Stomach (tissue), 9 donors: ENCODE measurements around the gene CYB5R4. TPM values are rescaled to one million over a fixed set of nuclear protein-coding genes. Genes with fewer than 3 reads are reported as not detected.

Experiments
- DNase-seq, 2 donors: peaks; one replicate each; pipeline versions ENCODE4 v3.0.0 to v3.0.0-alpha.2; 2013 to 2019
- H3K27ac ChIP-seq, 5 donors: fragments of 200-600 bp in 4 of 5; sonication (generic) in 4 of 5; one replicate each; pipeline ENCODE4 v1.5.1; 2013 to 2019; ENCODE audit warnings: mild to moderate bottlenecking in 1 of 5, moderate library complexity in 1 of 5
- H3K27me3 ChIP-seq, 3 donors: fragments of 200-600 bp; sonication (generic); one replicate each; pipeline ENCODE4 v1.5.1; 2017 to 2019; ENCODE audit warnings: mixed run types in 1 of 3
- H3K36me3 ChIP-seq, 4 donors: fragments of 200-600 bp; sonication (generic); 1 replicate in 3 of 4; 2 replicates in 1 of 4; pipeline ENCODE4 v1.5.1; 2016 to 2019
- H3K4me1 ChIP-seq, 4 donors: fragments of 200-600 bp; sonication (generic); one replicate each; pipeline ENCODE4 v1.5.1; 2016 to 2019
- H3K4me3 ChIP-seq, 4 donors: fragments of 200-600 bp; sonication (generic) in 3 of 4; one replicate each; pipeline ENCODE4 v1.5.1; 2016 to 2019; ENCODE audit warnings: mild to moderate bottlenecking in 1 of 4
- H3K9me3 ChIP-seq, 4 donors: fragments of 200-600 bp; sonication (generic); one replicate each; pipeline ENCODE4 v1.5.1; 2016 to 2019
- EP300 ChIP-seq: sonication (generic); formaldehyde crosslinking; IDR thresholded peaks from one replicate; pipeline ENCODE4 v1.6.1; 2017; ENCODE audit warnings: antibody characterized with exemption
- POLR2A ChIP-seq, 4 donors: fragments of 450-650 bp; IDR thresholded peaks; one replicate each; pipeline ENCODE4 v1.6.1; 2016; ENCODE audit warnings: antibody characterized with exemption in 4 of 4, control low read depth in 2 of 4, mild to moderate bottlenecking in 1 of 4, moderate library complexity in 1 of 4
- POLR2AphosphoS5 ChIP-seq, 3 donors: sonication (generic); formaldehyde crosslinking; IDR thresholded peaks; one replicate each; pipeline ENCODE4 v1.6.1; 2016; ENCODE audit warnings: antibody characterized with exemption in 3 of 3
- WGBS, 5 donors: extraction: QIAGEN DNeasy Blood & Tissue Kit in 3 of 5; methylation state at CpG; one replicate each; pipeline versions ENCODE4 v1.1.5 to v1.1.7; 2013 to 2018; 5-methylcytosine and 5-hydroxymethylcytosine counted together
- intact Hi-C: fragments of 100-400 bp; cut with DNase I; formaldehyde crosslinking; loops from one replicate; pipeline ENCODE4 v1.15.1; 2023; ENCODE audit warnings: low total_unique reads
- polyA plus RNA-seq, 3 donors: library from polyadenylated mRNA; stranded (reverse); fragments of 200-250 nt; gene quantifications; one replicate each; pipeline ENCODE4 v1.2.3, GENCODE V29; 2013
- total RNA-seq, 5 donors: library from RNA; depleted of rRNA; stranded (reverse); fragments of >200 nt; gene quantifications; one replicate each; pipeline versions ENCODE4 v1.1.0 to v1.2.3, GENCODE V29; 2014 to 2016
- TF ChIP-seq, protein P1 (sequence below), 7 experiments: fragments of 450-650 bp in 4 of 7; fragments of 200-600 bp in 3 of 7; sonication (generic) in 3 of 7; IDR thresholded peaks; one replicate each; pipeline ENCODE4 v1.5.1; 2016 to 2019; ENCODE audit warnings: antibody characterized with exemption in 7 of 7, control low read depth in 2 of 7, mild to moderate bottlenecking in 1 of 7
- donor health status: healthy with polysubstance abuse.
- donor health status: Bipolar disorder and iron deficiency.
- donor health status: healthy.

Gene CYB5R4
- total and polyA plus RNA-seq, 8 donors: 0.89 to 50.7 (median 12.4) TPM

GRCh38 chr6:83885984-83886383 lies 26.5 kb downstream of the CYB5R4 start:
- TF ChIP-seq POLR2AphosphoS5 (IDR thresholded peaks at IDR 0.05) (no peak), POLR2A (IDR thresholded peaks at IDR 0.05) (no peak), EP300 (no peak)
- TF ChIP-seq, protein P1, sequence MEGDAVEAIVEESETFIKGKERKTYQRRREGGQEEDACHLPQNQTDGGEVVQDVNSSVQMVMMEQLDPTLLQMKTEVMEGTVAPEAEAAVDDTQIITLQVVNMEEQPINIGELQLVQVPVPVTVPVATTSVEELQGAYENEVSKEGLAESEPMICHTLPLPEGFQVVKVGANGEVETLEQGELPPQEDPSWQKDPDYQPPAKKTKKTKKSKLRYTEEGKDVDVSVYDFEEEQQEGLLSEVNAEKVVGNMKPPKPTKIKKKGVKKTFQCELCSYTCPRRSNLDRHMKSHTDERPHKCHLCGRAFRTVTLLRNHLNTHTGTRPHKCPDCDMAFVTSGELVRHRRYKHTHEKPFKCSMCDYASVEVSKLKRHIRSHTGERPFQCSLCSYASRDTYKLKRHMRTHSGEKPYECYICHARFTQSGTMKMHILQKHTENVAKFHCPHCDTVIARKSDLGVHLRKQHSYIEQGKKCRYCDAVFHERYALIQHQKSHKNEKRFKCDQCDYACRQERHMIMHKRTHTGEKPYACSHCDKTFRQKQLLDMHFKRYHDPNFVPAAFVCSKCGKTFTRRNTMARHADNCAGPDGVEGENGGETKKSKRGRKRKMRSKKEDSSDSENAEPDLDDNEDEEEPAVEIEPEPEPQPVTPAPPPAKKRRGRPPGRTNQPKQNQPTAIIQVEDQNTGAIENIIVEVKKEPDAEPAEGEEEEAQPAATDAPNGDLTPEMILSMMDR (IDR thresholded peaks at IDR 0.05): no peak
- H3K9me3 ChIP-seq: no peaks in the 10 kb centered on the region
- H3K27ac ChIP-seq: no peak overlapping the region
- H3K36me3 ChIP-seq: no peaks in the 10 kb centered on the region
- 92 to 100% (median 96%) methylated on average over 2 of the region's 2 CpGs for WGBS, 5 donors
- H3K27me3 ChIP-seq: no peaks in the 10 kb centered on the region
- no peak overlapping the region for H3K4me3 ChIP-seq
- DNase-seq: no peak
- H3K4me1 ChIP-seq: no peaks in the 10 kb centered on the region
- intact Hi-C loops: loop anchor here (10.0 kb wide), 1 partner anchor 339 kb away; the partner anchor contains the start of gene CEP162

GRCh38 chr6:83889621-83890020 lies 30.1 kb downstream of the CYB5R4 start:
- Histone ChIP-seq H3K36me3 (peaks cover 0 to 7% (median 2%) of the 10 kb centered on the region in 4 donors), H3K9me3 (no peaks in the 10 kb centered on the region), H3K4me3 (no peak overlapping the region), H3K27ac (no peak overlapping the region), H3K4me1 (peaks cover 0 to 12% (median 5%) of the 10 kb centered on the region in 4 donors), H3K27me3 (no peaks in the 10 kb centered on the region)
- WGBS, 5 donors: 96 to 100% (median 97%) methylated on average over 1 of the region's 1 CpG
- no peak for DNase-seq
- TF ChIP-seq POLR2A (IDR thresholded peaks at IDR 0.05) (no peak), POLR2AphosphoS5 (IDR thresholded peaks at IDR 0.05) (no peak), EP300 (no peak)
- TF ChIP-seq, protein P1 (IDR thresholded peaks at IDR 0.05): no peak
- intact Hi-C loops: loop anchor here (10.0 kb wide), 1 partner anchor 335 kb away; the partner anchor contains the start of gene CEP162

- TF ChIP-seq POLR2AphosphoS5 (IDR thresholded peaks at IDR 0.05) (no peak), EP300 (no peak), POLR2A (IDR thresholded peaks at IDR 0.05) (no peak)
- TF ChIP-seq, protein P1 (IDR thresholded peaks at IDR 0.05): no peak
- 93 to 96% (median 94%) methylated on average over 4 of the region's 4 CpGs for WGBS, 5 donors
These were observed 31.0 kb downstream of the CYB5R4 start for GRCh38 chr6:83890520-83890919.

GRCh38 chr6:83891586-83891985 lies 32.1 kb downstream of the CYB5R4 start:
- H3K27me3 ChIP-seq: no peaks in the 10 kb centered on the region
- intact Hi-C loops: no loop called here
- peaks cover 0 to 7% (median 2%) of the 10 kb centered on the region in 4 donors for H3K36me3 ChIP-seq
- 64 to 86% (median 68%) methylated on average over 4 of the region's 4 CpGs for WGBS, 5 donors
- no peak for DNase-seq
- H3K4me1 ChIP-seq: peaks cover 0 to 15% (median 5%) of the 10 kb centered on the region in 4 donors
- H3K4me3 ChIP-seq: no peak overlapping the region
- no peak overlapping the region for H3K27ac ChIP-seq
- no peaks in the 10 kb centered on the region for H3K9me3 ChIP-seq
- no peak for TF ChIP-seq POLR2AphosphoS5 (IDR thresholded peaks at IDR 0.05)
- no peak for TF ChIP-seq EP300
- TF ChIP-seq, protein P1 (IDR thresholded peaks at IDR 0.05): no peak
- no peak for TF ChIP-seq POLR2A (IDR thresholded peaks at IDR 0.05)

More at GRCh38 chr6:83890520-83890919, 31.0 kb downstream of the CYB5R4 start:
- no peak overlapping the region for H3K4me3 ChIP-seq
- no peaks in the 10 kb centered on the region for H3K9me3 ChIP-seq
- no peak for DNase-seq
- peaks cover 0 to 12% (median 5%) of the 10 kb centered on the region in 4 donors for H3K4me1 ChIP-seq
- H3K27me3 ChIP-seq: no peaks in the 10 kb centered on the region
- no peak overlapping the region for H3K27ac ChIP-seq
- peaks cover 0 to 7% (median 2%) of the 10 kb centered on the region in 4 donors for H3K36me3 ChIP-seq
- intact Hi-C loops: no loop called here
